ENCODE measurements around the gene SPPL3. TPM values are rescaled to one million over a fixed set of nuclear protein-coding genes. Genes with fewer than 3 reads are reported as not detected.

Gene SPPL3
- total RNA-seq, 6 experiments from 2014 or later, result 35.3 to 59.1 (median 47.1) TPM

DNA sequence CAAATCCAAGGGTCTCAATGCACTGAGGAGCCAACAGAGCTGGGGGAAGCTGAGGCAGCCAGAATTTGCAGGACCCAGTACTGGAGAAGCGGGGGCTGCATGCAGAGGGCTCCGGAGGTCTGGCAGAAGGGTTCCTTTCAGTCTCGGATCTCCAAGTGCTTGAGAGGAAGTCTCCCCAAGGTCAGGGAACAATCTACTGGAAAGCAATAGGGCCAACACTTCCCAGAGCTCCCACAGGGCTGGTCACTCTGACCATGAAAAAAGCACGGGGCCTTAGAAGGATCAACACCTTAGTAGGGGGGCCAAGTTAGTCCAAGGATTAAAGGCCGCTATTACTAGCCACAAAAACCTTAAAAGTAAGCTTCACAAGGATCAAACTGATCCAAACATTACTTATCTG is 31.7 kb downstream of the SPPL3 start:
- Mint-ChIP-seq H3K4me1 (ENCODE audit: low read depth) (peaks cover 34% of the 10 kb centered on the region), H3K4me3 (no peak overlapping the region), H3K27ac (no peak overlapping the region; the same call in 1 of the 2 replicates), H3K9me3 (no peaks in the 10 kb centered on the region), H3K27me3 (ENCODE audit: insufficient read depth) (no peaks in the 10 kb centered on the region; the same call in 1 of the 2 replicates), H3K36me3 (ENCODE audit: low read depth) (no peaks in the 10 kb centered on the region)
- no peak for DNase-seq
- no peak for TF ChIP-seq CTCF (IDR thresholded peaks at IDR 0.05)

GRCh38 chr12:120870415-120870814 is 33.7 kb downstream of the SPPL3 start:
- no peak overlapping the region for H3K4me3 Mint-ChIP-seq
- no peak overlapping the region for H3K27ac Mint-ChIP-seq
- H3K9me3 Mint-ChIP-seq, result no peaks in the 10 kb centered on the region
- DNase-seq, result no peak
- no peak for TF ChIP-seq CTCF (IDR thresholded peaks at IDR 0.05)
- H3K27me3 Mint-ChIP-seq (ENCODE audit: insufficient read depth), result no peaks in the 10 kb centered on the region; the same call in none of the 2 replicates
- H3K4me1 Mint-ChIP-seq (ENCODE audit: low read depth), result peaks cover 40% of the 10 kb centered on the region
- no peaks in the 10 kb centered on the region for H3K36me3 Mint-ChIP-seq (ENCODE audit: low read depth)

DNA sequence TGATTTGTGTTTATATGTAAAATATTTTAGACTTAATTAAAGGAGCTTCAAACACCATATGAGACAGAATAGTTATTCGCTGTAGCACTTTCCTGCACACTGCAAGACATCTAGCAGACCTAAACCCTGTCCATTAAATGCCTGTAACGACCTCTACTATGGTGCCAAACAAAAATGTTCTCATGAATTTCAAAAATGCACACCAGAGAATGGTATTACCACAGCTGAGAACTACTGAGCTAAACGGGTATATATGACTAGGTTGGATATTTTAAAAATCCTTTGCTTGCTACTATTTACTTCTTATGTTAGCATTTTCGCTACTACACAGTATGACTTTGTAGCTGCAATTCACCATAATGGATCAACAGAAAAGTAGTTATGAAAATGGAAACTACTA is 34.8 kb downstream of the SPPL3 start:
- no peak for DNase-seq
- Mint-ChIP-seq H3K27me3 (ENCODE audit: insufficient read depth) (no peaks in the 10 kb centered on the region; the same call in none of the 2 replicates), H3K4me1 (ENCODE audit: low read depth) (peaks cover 36% of the 10 kb centered on the region), H3K4me3 (no peak overlapping the region), H3K27ac (no peak overlapping the region), H3K36me3 (ENCODE audit: low read depth) (no peaks in the 10 kb centered on the region), H3K9me3 (no peaks in the 10 kb centered on the region)
- TF ChIP-seq CTCF (IDR thresholded peaks at IDR 0.05), result no peak

GRCh38 chr12:120866108-120866507 is 38.0 kb downstream of the SPPL3 start:
- TF ChIP-seq CTCF (IDR thresholded peaks at IDR 0.05), result no peak
- no peaks in the 10 kb centered on the region; the same call in 1 of the 2 replicates for H3K27me3 Mint-ChIP-seq (ENCODE audit: insufficient read depth)
- peaks cover 12% of the 10 kb centered on the region for H3K4me1 Mint-ChIP-seq (ENCODE audit: low read depth)
- H3K4me3 Mint-ChIP-seq, result no peak overlapping the region
- no peaks in the 10 kb centered on the region for H3K36me3 Mint-ChIP-seq (ENCODE audit: low read depth)
- H3K9me3 Mint-ChIP-seq, result no peaks in the 10 kb centered on the region
- no peak overlapping the region for H3K27ac Mint-ChIP-seq
- no peak for DNase-seq

- Mint-ChIP-seq H3K4me3 (no peak overlapping the region), H3K36me3 (ENCODE audit: low read depth) (no peaks in the 10 kb centered on the region), H3K27me3 (ENCODE audit: insufficient read depth) (no peaks in the 10 kb centered on the region; the same call in 1 of the 2 replicates), H3K9me3 (no peaks in the 10 kb centered on the region), H3K27ac (no peak overlapping the region), H3K4me1 (ENCODE audit: low read depth) (peaks cover 6% of the 10 kb centered on the region)
- DNase-seq, result no peak
- no peak for TF ChIP-seq CTCF (IDR thresholded peaks at IDR 0.05)
Measured at GRCh38 chr12:120865098-120865497, 39.1 kb downstream of the SPPL3 start.

- Mint-ChIP-seq H3K9me3 (peaks cover 7% of the 10 kb centered on the region; the same call in 1 of the 2 replicates), H3K27ac (no peak overlapping the region), H3K27me3 (ENCODE audit: insufficient read depth) (no peaks in the 10 kb centered on the region; the same call in 1 of the 2 replicates), H3K4me3 (no peak overlapping the region), H3K36me3 (ENCODE audit: low read depth) (peaks cover 13% of the 10 kb centered on the region), H3K4me1 (ENCODE audit: low read depth) (peaks cover 6% of the 10 kb centered on the region; the same call in 1 of the 2 replicates)
- DNase-seq, result no peak
- TF ChIP-seq CTCF (IDR thresholded peaks at IDR 0.05), result no peak
Measured at GRCh38 chr12:120862664-120863063, 41.5 kb downstream of the SPPL3 start.
